Left kidney (tissue), 8 donors: Measurements from ENCODE around the gene CAVIN3. TPM values are rescaled to one million over a fixed set of nuclear protein-coding genes. Genes with fewer than 3 reads are reported as not detected.

Source experiments
- DNase-seq: peaks from one replicate; pipeline ENCODE4 v3.0.0-alpha.2; 2013
- long read RNA-seq, 8 donors: transcript quantifications; one replicate each; lab custom pipeline, GENCODE V29; 2026
- polyA plus RNA-seq: library from polyadenylated mRNA; unstranded; fragments of 120-200 nt; gene quantifications from one replicate; pipeline ENCODE4 v1.2.1, GENCODE V29; 2013; ENCODE audit not compliant: insufficient read length

Gene CAVIN3
- polyA plus RNA-seq, result 8.5 TPM
- long read RNA-seq, donor 1, transcript CAVIN3-201 (2 exons, 1,174 nt), result major isoform, 14 of 15 reads
- long read RNA-seq, donor 1, partial matches to known transcripts, result 0 of 15 reads
- long read RNA-seq, donor 1, other reads (novel, unspliced or antisense), result 0 of 15 reads
- long read RNA-seq, donor 2, transcript CAVIN3-201 (2 exons, 1,174 nt), result major isoform, 14 of 14 reads
- long read RNA-seq, donor 2, partial matches to known transcripts, result 0 of 14 reads
- long read RNA-seq, donor 2, other reads (novel, unspliced or antisense), result 0 of 14 reads
- long read RNA-seq, donor 3, transcript CAVIN3-201 (2 exons, 1,174 nt), result major isoform, 12 of 13 reads
- long read RNA-seq, donor 3, partial matches to known transcripts, result 0 of 13 reads
- long read RNA-seq, donor 3, other reads (novel, unspliced or antisense), result 0 of 13 reads
- long read RNA-seq, donor 4, partial matches to known transcripts, result 0 of 2 reads
- long read RNA-seq, donor 4, other reads (novel, unspliced or antisense), result 0 of 2 reads
- long read RNA-seq, donor 5, transcript CAVIN3-201 (2 exons, 1,174 nt), result major isoform, 34 of 34 reads
- long read RNA-seq, donor 5, partial matches to known transcripts, result 0 of 34 reads
- long read RNA-seq, donor 5, other reads (novel, unspliced or antisense), result 0 of 34 reads
- long read RNA-seq, donor 6, transcript CAVIN3-201 (2 exons, 1,174 nt), result major isoform, 25 of 26 reads
- long read RNA-seq, donor 6, partial matches to known transcripts, result 0 of 26 reads
- long read RNA-seq, donor 6, other reads (novel, unspliced or antisense), result 0 of 26 reads
- long read RNA-seq, donor 7, transcript CAVIN3-201 (2 exons, 1,174 nt), result major isoform, 26 of 28 reads
- long read RNA-seq, donor 7, partial matches to known transcripts, result 0 of 28 reads
- long read RNA-seq, donor 7, other reads (novel, unspliced or antisense), result 0 of 28 reads
- long read RNA-seq, donor 8, transcript CAVIN3-201 (2 exons, 1,174 nt), result major isoform, 5 of 6 reads
- long read RNA-seq, donor 8, partial matches to known transcripts, result 0 of 6 reads
- long read RNA-seq, donor 8, other reads (novel, unspliced or antisense), result 0 of 6 reads

DNA sequence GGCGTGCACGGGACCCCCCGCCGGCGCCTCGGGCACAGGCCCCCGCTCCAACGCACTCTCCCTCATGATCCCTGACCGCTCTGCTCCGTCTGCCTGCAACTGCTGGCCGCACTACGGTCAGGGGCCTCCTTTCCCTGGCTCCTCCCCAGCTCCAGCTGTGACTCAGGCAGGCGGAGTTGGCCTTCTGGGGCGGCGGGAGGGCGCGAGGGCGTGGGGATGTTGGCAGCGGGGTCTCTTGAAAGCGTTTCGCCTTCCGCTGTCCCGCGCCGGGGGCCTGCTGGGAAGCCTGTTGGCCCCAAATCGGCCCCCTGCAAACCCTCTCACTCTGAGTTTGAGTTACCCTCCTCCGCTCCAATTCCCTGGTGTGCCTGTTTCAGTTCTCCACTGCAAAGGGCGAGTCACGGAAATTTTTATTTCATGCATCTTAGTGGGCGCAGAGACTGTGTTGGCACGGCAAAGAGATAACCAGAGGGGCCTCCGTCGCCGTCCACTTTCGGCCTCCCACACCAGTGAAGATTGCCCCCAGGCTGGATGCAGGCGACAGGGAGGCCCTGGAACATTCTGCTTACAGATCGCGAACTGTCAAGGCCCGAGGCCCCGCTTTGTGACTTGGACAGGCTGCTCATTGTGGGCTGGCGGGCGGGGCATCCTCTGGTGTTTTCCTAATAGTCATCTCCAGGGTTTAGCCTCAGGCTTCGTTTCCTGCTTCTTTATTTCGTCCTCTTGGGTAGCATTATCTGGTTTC is at the start of gene CAVIN3:
Gene CAVIN3, minus strand, starts transcription at position 91 of the 745 bp plus-strand sequence. Its CDS starts 25 bp downstream, at position 66.
- peak; percentile 45 for DNase-seq

DNA sequence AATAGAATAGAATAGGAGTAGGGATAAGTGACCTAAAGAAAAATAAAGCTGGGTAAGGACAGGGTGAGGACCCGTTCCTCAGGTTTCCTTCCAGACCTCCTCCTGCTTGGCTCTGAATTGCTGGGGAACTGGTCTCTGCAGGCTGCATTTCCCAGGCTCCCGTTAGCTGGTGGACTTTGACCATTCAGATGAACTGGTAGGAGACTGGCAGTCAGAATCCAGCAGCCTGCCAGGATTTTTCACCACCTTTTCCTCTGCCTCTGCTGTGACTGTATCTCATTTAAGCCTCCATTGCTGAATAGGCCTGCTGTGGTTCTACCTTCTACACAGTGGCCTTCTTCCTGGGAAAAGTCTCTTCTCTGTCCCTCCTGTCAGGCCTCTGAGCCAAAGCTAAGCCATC is 45.4 kb upstream of the CAVIN3 start:
- DNase-seq, result no peak

DNA sequence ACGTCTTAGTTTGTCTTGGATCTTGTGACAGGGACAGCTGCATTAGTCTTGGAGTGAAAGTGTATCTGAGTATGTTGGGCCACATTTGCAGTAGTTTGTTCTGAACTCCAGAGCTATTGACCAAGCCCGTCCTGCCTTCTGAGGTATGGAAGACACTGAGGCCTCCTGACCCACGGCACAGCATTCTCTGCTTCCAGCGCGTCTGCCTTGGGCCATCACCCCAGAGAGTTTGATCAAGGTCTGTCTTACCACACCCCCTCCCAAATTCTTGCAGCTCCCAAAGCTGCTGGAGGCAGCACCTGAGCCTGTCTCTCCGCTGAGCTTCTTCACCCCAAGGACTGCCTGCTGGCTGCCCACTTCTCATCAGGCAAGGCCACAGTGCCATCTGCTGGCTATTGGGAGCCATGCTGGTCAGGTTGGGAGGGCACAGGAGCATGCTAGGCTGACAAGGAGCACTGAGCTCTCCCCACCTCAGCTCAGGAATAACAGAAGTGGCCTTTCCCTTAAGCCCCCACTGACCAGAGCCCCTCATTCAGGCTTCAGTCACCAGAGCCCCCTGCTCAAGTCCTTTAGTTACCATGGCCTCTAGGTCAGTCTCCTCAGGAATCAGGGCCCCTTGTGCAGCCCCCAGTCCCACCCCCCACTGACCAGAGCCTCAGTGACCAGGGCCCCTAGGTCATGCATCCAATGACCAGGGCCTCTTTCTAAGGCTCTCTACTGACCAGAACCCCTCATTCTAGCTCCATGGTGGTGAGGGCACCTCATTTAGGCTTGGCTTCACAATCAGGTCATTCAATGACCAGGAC is 42.8 kb upstream of the CAVIN3 start:
- peak; percentile 69 for DNase-seq

- no peak for DNase-seq
Measured at GRCh38 chr11:6362185-6362872, 42.0 kb upstream of the CAVIN3 start.

DNA sequence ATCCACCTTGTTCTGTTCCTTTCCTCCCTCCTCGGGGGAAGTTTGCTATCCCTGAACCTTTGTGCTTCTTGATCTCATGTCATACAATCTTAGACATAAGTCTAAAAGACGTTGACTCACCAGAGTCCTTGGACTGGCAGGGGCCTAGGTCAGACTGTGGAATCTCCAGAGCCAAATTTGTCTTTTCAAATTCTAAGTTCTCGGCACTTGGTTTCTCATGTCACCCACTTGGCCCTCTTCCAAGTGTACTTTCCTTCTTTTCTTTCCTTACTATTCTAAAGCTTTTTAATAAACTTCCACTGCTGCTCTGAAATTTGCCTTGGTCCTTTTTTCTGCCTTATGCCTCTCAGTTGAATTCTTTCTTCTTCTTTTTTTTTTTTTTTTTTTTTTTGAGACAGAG is 39.9 kb upstream of the CAVIN3 start:
- DNase-seq, result no peak

- DNase-seq, result no peak
Measured at GRCh38 chr11:6357222-6357621, 36.9 kb upstream of the CAVIN3 start.

DNA sequence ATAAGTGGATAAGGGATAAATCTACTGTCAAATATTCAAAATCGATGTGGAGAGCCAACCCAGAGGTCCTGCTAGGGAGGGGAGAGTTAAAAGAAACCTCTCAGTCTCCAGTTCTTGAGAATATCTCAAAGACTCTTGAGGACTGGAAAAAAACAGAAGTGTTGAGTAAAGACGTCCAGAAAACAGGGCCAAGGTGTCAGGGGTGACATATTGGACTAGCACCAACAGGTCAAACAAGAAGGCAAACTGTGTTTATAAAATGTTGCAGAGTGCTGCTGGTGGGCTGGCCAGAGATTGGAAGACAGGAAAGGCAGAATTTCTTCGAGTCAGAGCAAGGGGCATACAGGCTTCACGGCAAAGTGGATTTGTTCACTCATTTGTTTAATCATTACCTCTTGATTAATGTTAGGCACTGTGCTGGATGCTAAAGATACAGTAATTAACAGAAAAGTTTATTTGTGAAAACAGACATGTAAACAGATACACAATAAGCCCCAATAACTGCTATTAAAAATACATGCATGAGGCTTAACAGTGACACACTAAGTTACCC is 36.3 kb upstream of the CAVIN3 start:
- DNase-seq, result no peak

DNA sequence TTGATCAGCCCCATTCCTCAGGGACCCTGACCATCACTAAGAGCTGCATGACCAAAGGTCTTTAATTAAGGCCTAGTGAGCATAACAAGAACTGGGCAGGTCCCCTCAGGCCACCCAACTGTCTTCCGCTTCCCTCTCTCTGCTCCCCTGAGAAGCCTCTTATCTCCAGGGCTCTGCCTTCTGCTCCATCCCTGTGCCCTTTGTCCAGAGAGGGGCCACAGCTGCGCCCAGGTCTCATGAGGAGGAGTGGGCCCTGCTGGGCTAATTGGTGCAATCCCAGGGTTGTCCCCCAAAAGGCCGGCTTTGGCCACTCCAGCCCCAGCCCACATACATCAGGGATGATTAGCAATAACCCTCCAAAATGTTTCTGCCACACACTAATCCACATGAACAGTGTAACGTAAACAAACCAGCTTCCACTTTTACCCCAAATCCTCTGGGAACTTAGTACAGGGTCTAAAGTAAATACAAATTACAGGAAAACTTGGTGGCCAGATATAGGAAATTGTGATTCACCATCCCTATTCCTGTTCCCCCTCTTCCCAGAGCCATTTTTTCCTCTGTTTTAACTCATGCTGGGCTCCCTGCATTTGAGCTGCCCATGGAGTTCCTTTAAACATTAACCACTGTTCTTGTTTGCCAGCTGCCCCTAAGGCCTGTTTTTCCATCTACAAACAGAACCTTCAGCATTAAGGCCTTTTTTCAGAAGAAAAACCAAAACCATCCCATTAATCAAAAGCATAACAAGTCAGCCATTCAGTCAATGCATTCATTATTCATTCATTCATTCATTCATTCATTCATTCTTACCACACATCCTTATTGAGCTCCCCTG is 34.6 kb upstream of the CAVIN3 start:
- DNase-seq, result no peak

DNA sequence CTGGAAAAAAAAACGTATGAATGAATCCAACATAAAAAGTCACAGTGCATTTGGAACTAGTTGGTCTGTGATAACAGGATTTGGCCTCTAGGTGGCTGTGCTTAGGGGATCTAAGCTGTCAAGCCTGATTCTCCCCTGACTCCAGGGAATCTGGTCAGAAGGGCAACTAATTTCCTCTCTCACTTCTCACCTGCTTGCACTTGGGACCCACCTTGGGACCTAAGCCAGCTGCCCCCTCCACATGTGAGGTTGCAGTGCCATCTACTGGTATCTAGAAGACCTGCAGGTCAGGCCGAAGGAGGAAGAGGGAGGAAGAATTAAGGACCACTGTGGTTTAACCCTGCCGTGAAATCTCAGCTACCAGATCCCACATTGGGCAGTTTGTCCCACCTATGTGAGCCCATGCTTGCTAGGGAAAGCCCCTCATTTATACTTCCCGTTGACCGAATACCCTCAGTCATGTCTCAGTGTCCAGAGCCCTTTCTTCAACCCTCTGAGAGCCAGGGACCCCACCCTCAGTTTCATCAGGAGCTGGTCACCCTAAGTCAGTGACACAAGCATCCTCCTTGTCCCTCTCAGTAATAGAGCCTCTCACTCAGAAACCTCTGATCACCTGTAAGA is 33.2 kb upstream of the CAVIN3 start:
- DNase-seq, result peak; percentile 56

DNA sequence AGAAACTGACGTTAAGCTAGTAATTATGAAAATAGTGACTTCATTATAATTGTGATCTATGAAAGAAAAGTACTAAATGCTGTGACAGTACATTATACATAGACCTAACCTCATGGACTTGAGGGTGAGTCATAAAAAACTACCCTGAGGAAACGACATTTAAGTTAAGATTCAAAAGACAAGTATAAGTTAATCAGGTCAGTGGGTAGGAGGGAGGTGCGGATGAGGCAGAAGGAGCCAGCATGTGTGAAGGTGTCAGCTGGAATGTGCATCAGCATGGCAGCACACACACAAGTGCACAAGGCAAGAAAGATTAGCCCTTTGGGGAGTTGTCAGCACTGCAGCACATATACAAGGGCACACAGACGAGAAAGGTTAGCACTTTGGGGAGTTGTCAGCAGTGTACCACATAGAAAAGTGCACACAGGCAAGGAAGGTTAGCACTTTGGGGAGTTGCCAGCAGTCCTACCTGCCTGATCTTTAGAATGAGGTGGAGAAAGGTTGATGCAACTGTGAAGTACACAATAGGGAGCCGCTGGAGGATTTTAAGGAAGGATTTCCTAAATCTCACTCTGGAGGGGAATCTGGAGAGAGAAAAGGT is 31.6 kb upstream of the CAVIN3 start:
- DNase-seq, result no peak

DNA sequence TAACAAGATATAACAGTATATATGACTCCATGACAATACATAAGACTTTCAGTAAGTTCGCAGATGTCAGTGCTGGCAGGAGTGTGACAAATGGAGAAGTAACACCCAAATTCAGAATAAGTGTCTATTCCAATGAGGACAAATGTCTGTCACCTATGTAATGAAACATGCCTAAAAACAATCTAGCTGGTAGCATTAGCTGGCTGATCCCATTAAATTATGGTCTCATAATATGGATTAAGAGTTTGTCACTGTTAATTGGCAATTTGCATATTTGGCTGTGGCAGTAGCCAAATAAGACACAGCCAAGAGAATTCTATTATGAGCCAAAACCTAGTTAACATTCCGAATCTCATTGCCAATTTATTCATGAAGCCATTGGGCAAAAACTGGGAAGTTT is 30.2 kb upstream of the CAVIN3 start:
- DNase-seq, result no peak

DNA sequence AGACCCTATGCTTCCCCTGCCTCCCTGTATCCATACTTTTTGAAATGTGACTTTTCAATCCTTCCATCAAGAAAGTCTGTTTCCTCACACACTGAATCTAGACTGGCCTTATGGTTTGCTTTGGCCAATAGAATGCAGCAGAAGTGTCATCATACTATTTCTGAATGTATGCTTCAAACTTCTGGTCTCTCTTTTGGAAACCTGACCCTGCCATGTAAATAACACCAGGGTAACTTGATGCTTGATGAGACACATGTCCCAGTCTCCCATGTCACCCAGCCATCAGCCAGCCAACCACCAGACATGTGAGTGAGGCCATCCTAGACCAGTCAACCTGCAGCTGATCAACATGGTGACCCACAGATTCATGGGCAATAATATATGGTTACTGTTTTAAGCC is 29.7 kb upstream of the CAVIN3 start:
- no peak for DNase-seq

GRCh38 chr11:6345366-6345765 is 25.1 kb upstream of the CAVIN3 start:
- no peak for DNase-seq

GRCh38 chr11:6336293-6336692 is 16.0 kb upstream of the CAVIN3 start:
- no peak for DNase-seq

DNA sequence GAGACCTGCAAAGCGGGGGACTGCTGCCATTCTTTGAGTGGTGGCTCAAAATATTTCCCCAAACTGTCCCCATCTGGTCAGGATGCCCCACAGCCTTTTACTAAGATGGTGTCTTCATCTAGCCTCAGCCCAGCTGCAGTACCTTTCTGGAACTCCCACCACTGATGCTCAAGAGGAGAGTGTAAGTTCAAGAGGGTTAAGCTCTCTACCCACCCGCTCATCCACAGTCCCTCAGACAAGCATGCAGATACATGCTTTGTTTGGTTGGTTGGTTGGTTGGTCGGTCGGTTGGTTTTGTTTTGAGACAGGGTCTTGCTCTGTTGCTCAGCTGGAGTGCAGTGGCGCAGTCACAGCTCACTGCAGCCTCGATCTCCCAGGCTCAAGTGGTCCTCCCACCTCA is 14.5 kb upstream of the CAVIN3 start:
- no peak for DNase-seq

- no peak for DNase-seq
Measured at GRCh38 chr11:6333095-6333494, 12.8 kb upstream of the CAVIN3 start.

- no peak for DNase-seq
Measured at GRCh38 chr11:6332066-6332465, 11.8 kb upstream of the CAVIN3 start.

DNA sequence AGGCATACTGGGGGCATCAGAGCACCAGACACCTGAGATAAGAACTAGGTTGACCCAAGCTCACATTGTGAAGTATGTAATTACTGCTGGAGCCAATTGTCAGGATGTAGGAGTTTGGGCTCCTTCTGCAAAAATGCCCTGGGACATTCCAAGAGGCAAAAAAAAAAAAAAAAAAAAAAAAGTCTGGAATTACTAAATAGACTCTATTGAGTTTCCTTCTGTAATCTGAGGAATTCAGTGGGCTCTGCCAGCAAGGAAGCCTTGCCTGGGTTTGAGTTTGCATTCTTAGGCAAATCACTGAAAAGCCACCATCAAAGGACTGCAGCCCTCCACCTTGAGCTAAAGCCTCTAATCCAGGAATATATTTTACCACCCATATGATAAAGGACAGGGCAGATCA is 8.0 kb upstream of the CAVIN3 start:
- no peak for DNase-seq
